Caco-2 (cell line): ENCODE results near the gene PUS7. TPM values are rescaled to one million over a fixed set of nuclear protein-coding genes. Genes with fewer than 3 reads are reported as not detected.
"Not testable (repeated sequence)": the region's sequence is repeated elsewhere in the genome, so short reads cannot be mapped to it uniquely, and the experiment has no call there.

ENCODE experiments used
- BruUV-seq: library from RNA; stranded (reverse); fragments of 400-500 nt; replicated peaks from 2 replicates; lab custom pipeline; 2021; lab: Mats Ljungman, UMichigan
- CTCF ChIA-PET: fragments of 300-600 bp; sonication (Branson Sonifier 250); formaldehyde crosslinking; loops from one replicate; lab custom pipeline; 2022; ENCODE audit warnings: antibody characterized with exemption; lab: Charles Lee
- POLR2A ChIA-PET: fragments of 300-600 bp; sonication (Branson Sonifier 250); formaldehyde crosslinking; loops from one replicate; lab custom pipeline; 2022; ENCODE audit warnings: antibody characterized with exemption; lab: Charles Lee
- DNase-seq, 2 experiments: peaks; one replicate each; pipeline versions ENCODE4 v3.0.0 to v3.0.0-alpha.2; 2020 to 2022
- H3K27me3 ChIP-seq: replicated peaks from 2 replicates; pipeline ENCODE4 v1.6.0; 2011; ENCODE audit warnings: low read length; ENCODE audit not compliant: control insufficient read depth, insufficient read depth
- H3K36me3 ChIP-seq: 2 replicates; pipeline ENCODE4 v1.5.1; 2011; ENCODE audit warnings: low read length; ENCODE audit not compliant: control insufficient read depth, insufficient read depth
- H3K4me1 ChIP-seq: fragments of 250-450 bp; sonication (Bioruptor Pico); 2 replicates; pipeline ENCODE4 v1.5.1; 2020; ENCODE audit warnings: mild to moderate bottlenecking
- H3K4me3 ChIP-seq: 2 replicates; pipeline ENCODE4 v1.5.1; 2011; ENCODE audit warnings: low read depth, mild to moderate bottlenecking, control low read depth, low read length
- H3K9me3 ChIP-seq: fragments of 250-450 bp; sonication (Bioruptor Pico); 2 replicates; pipeline ENCODE4 v1.5.1; 2020; ENCODE audit warnings: mild to moderate bottlenecking, moderate library complexity
- H3K27ac Mint-ChIP-seq: one replicate; pipeline ENCODE4 v1.8.0; 2022; ENCODE audit warnings: mixed read lengths; ENCODE audit not compliant: unreplicated experiment
- H3K27me3 Mint-ChIP-seq: one replicate; pipeline ENCODE4 v1.8.0; 2022; ENCODE audit warnings: mixed read lengths; ENCODE audit not compliant: insufficient read depth, unreplicated experiment
- H3K36me3 Mint-ChIP-seq: one replicate; pipeline ENCODE4 v1.8.0; 2022; ENCODE audit warnings: mild to moderate bottlenecking, mixed read lengths; ENCODE audit not compliant: insufficient read depth, unreplicated experiment
- H3K4me1 Mint-ChIP-seq: one replicate; pipeline ENCODE4 v1.8.0; 2022; ENCODE audit warnings: low read depth, mixed read lengths; ENCODE audit not compliant: unreplicated experiment
- H3K4me3 Mint-ChIP-seq: one replicate; pipeline ENCODE4 v1.8.0; 2022; ENCODE audit warnings: mild to moderate bottlenecking, moderate library complexity, mixed read lengths; ENCODE audit not compliant: unreplicated experiment
- H3K9me3 Mint-ChIP-seq: one replicate; pipeline ENCODE4 v1.8.0; 2022; ENCODE audit warnings: mixed read lengths; ENCODE audit not compliant: unreplicated experiment
- intact Hi-C: fragments of 100-400 bp; cut with micrococcal nuclease; formaldehyde crosslinking; loops from one replicate; pipeline ENCODE4 v1.10.0; 2022; ENCODE audit not compliant: unreplicated experiment
- total RNA-seq: library from RNA; stranded (reverse); gene quantifications from 2 replicates; pipeline ENCODE4 v1.2.3, GENCODE V29; 2022
- TF ChIP-seq, protein P1 (sequence below), 2 experiments: fragments of 200-600 bp in 1 of 2; IDR thresholded peaks; 1 replicate in 1 of 2; 2 replicates in 1 of 2; pipeline versions ENCODE4 v1.5.1 to v1.8.0; 2011 to 2022; ENCODE audit warnings: antibody characterized with exemption in 1 of 2, control low read depth in 1 of 2, inconsistent platforms in 1 of 2, low read depth in 1 of 2, low read length in 1 of 2, mild to moderate bottlenecking in 1 of 2, moderate library complexity in 1 of 2; ENCODE audit not compliant: insufficient read depth in 1 of 2, severe bottlenecking in 1 of 2, unreplicated experiment in 1 of 2

The PUS7 gene
- total RNA-seq, 1 experiment from 2014 or later: 36.3 TPM

- Mint-ChIP-seq H3K36me3 (no peaks in the 10 kb centered on the region), H3K4me1 (no peaks in the 10 kb centered on the region), H3K9me3 (no peaks in the 10 kb centered on the region), H3K4me3 (no peak overlapping the region), H3K27ac (no peak overlapping the region), H3K27me3 (no peaks in the 10 kb centered on the region)
- no TSS peak for BruUV-seq
- Histone ChIP-seq H3K9me3 (no peaks in the 10 kb centered on the region), H3K4me1 (no peaks in the 10 kb centered on the region), H3K4me3 (no peak overlapping the region), H3K36me3 (no peaks in the 10 kb centered on the region), H3K27me3 (no peaks in the 10 kb centered on the region)
- no peak for DNase-seq
- ChIA-PET POLR2A (no interaction called here), CTCF (interaction anchor here (1.0 kb wide), 1 partner anchor 12 kb away, joined by 3 read pairs; no protein-coding TSS in a partner anchor)
- TF ChIP-seq, protein P1, sequence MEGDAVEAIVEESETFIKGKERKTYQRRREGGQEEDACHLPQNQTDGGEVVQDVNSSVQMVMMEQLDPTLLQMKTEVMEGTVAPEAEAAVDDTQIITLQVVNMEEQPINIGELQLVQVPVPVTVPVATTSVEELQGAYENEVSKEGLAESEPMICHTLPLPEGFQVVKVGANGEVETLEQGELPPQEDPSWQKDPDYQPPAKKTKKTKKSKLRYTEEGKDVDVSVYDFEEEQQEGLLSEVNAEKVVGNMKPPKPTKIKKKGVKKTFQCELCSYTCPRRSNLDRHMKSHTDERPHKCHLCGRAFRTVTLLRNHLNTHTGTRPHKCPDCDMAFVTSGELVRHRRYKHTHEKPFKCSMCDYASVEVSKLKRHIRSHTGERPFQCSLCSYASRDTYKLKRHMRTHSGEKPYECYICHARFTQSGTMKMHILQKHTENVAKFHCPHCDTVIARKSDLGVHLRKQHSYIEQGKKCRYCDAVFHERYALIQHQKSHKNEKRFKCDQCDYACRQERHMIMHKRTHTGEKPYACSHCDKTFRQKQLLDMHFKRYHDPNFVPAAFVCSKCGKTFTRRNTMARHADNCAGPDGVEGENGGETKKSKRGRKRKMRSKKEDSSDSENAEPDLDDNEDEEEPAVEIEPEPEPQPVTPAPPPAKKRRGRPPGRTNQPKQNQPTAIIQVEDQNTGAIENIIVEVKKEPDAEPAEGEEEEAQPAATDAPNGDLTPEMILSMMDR (IDR thresholded peaks at IDR 0.05; ENCODE audit: insufficient read depth in 1 of 2, low read depth in 1 of 2, low read length in 1 of 2, severe bottlenecking in 1 of 2, unreplicated experiment in 1 of 2): no peak
- intact Hi-C loops: no loop called here
Observed at GRCh38 chr7:105413887-105414437, 108.1 kb downstream of the PUS7 start.

- H3K27me3 ChIP-seq, H3K27me3 Mint-ChIP-seq, intact Hi-C loops, DNase-seq, H3K27ac Mint-ChIP-seq, POLR2A ChIA-PET, H3K4me3 Mint-ChIP-seq, H3K36me3 ChIP-seq, H3K9me3 Mint-ChIP-seq, CTCF ChIA-PET, H3K4me1 ChIP-seq, H3K9me3 ChIP-seq, H3K36me3 Mint-ChIP-seq, H3K4me1 Mint-ChIP-seq, BruUV-seq, H3K4me3 ChIP-seq: not testable (repeated sequence)
Observed at GRCh38 chr7:105410774-105411173, 111.3 kb downstream of the PUS7 start.

DNA sequence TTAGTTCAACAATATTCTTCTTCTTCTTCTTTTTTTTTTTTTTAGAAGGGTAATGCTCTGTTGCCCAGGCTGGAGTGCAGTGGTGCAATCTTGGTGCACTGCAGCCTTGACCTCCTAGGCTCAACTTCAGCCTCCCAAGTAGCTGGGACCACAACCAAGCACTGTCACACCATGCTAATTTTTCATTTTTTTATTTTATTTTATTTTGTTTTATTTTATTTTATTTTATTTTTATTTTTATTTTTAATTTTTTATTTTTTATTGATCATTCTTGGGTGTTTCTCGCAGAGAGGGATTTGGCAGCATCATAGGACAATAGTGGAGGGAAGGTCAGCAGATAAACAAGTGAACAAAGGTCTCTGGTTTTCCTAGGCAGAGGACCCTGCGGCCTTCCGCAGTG lies 112.3 kb downstream of the PUS7 start:
- DNase-seq, H3K36me3 Mint-ChIP-seq, BruUV-seq, H3K4me3 Mint-ChIP-seq, POLR2A ChIA-PET, H3K27me3 ChIP-seq, H3K27ac Mint-ChIP-seq, H3K9me3 ChIP-seq, H3K36me3 ChIP-seq, CTCF ChIA-PET, H3K9me3 Mint-ChIP-seq, intact Hi-C loops, H3K4me3 ChIP-seq, H3K4me1 Mint-ChIP-seq, H3K27me3 Mint-ChIP-seq, H3K4me1 ChIP-seq: not testable (repeated sequence)

DNA sequence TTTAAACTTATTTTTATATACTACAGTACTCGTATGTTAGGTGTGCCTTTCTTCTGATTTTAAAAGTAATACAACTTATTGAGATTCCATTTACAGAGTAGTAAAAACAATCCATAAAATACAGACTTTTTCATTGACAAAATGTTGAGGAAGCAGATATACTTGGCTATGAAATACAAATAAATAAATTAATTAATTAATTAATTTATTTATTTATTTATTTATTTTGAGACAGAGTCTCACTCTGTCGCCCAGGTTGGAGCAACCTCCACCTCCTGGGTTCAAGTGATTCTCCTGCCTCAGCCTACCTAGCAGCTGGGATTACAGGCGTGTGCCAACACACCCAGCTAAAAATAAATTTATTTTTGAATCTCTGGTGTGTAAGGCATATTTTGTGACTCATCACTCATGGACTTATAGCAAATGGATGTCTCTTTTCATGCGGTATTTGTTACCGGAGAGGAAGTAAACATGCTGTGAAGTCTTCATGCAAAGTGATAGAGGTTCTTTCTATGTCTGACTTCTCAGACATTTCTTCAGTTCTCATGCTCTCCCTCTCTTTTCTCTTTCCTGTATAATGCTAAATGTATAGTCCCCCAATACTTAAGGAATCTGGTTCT lies 113.2 kb downstream of the PUS7 start:
- TF ChIP-seq, protein P1 (IDR thresholded peaks at IDR 0.05; ENCODE audit: insufficient read depth in 1 of 2, low read depth in 1 of 2, low read length in 1 of 2, severe bottlenecking in 1 of 2, unreplicated experiment in 1 of 2): no peak
- H3K4me1 Mint-ChIP-seq: no peaks in the 10 kb centered on the region
- no TSS peak for BruUV-seq
- H3K4me3 Mint-ChIP-seq: no peak overlapping the region
- Histone ChIP-seq H3K36me3 (no peaks in the 10 kb centered on the region), H3K4me3 (no peak overlapping the region), H3K9me3 (0 out of 2 replicates have a peak, but pooled peaks cover 3% of the 10 kb centered on the region), H3K4me1 (no peaks in the 10 kb centered on the region), H3K27me3 (no peaks in the 10 kb centered on the region)
- ChIA-PET POLR2A (no interaction called here), CTCF (no interaction called here)
- no peaks in the 10 kb centered on the region for H3K9me3 Mint-ChIP-seq
- DNase-seq: no peak
- H3K27ac Mint-ChIP-seq: no peak overlapping the region
- intact Hi-C loops: no loop called here
- no peaks in the 10 kb centered on the region for H3K27me3 Mint-ChIP-seq
- no peaks in the 10 kb centered on the region for H3K36me3 Mint-ChIP-seq
